ENCODE results near the gene MEGF9.

The MEGF9 gene

DNA sequence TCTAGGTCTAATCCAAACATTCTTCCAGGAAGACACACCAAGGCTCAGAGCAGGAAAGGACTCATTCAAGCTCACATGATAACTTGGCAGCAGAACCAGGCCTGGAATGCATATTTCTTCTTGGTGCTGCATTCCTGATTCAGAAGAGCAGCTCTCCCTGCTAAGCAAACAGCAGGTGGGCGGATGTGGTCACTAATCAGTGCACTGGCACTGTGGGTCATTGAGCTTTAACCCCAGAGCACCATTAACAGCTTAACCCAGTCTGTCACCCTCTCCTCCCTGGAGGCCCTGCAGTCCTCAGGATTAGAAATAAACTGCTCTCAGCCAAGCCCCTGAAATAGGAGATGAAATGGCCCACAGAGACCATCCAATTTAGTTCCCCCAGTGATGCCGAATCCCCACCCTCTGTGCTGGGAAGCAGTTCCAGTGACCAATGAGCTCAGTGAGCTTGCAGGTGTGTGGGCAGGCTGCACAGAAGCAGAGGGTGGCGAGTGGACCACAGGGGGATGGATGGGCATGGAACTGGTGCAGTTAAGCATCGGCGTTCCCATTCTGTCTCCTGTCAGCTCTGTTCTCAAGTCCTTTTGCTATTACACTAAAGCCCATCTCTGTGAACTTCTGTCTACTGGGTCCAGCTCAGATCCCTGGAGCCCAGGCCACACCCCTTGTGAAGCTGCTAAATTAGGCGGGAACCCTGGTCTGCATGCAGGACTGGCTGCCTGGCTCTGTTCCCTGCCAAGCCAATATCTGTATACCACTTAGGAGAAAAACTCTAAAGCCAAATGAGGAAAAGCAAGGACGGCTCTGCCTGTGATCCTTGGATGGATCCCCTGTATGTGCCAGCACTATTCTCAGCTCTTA, 16.6 kb upstream of the MEGF9 start:
- DNase-seq: no peak

DNA sequence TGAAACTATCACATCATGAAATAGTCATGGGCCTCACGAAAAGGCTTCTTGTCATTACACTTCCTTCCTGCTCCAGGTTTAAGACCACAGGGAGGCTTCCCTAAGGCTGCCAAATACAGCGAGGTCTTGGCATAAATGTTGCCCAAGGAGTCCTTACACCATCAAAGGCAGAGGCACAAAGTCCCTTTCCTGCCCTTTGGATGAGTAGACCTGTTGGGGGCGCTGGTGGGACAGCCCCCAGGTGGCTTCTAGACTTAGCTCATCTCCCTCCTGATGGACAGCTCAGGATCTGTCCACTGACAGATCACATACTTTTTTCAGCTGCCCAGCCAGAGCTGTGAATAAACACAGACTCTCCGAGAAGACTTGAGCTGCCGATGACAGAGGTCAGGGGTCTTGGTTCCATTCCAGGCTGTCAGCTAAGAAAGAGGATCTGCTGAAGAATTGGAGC, 15.5 kb upstream of the MEGF9 start:
- no peak for DNase-seq

DNA sequence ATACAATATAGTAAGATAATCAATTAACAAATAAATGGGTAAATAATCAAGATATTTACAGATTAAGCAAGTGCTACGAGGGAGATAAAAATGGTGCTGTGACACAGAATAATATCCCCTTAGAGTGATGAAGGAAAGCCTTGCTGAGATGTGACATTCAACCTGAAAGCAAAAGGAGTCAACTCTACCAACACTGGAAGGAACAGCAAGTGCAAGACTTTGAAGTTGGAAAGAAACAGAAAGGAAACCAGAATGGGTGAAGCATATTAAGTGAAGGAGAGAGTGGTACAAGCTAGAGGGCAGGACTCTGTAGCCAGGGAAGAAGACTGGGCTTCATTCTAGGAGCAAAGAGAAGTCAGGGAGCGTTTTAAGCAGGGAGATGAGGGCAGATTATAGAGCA, 12.2 kb upstream of the MEGF9 start:
- DNase-seq: no peak

DNA sequence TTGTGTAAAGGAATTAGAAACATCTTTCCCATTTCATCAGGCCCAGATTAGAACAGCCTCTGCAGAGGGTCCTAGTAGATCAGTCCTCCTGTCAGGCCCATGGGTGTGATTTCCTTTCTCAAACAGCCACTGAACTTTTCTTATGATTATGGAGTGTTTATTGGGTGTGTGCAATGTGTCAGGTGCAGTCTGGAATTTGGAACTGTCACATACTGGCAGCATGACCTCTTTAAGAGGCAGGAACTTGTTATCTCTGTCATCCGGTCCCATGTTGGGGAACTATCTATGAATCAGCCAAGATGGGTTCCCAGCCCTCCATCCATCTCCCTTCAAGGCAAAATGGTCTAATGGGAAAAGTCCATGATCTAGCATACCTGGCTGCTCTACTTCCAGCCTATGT, 11.6 kb upstream of the MEGF9 start:
- no peak for DNase-seq

DNA sequence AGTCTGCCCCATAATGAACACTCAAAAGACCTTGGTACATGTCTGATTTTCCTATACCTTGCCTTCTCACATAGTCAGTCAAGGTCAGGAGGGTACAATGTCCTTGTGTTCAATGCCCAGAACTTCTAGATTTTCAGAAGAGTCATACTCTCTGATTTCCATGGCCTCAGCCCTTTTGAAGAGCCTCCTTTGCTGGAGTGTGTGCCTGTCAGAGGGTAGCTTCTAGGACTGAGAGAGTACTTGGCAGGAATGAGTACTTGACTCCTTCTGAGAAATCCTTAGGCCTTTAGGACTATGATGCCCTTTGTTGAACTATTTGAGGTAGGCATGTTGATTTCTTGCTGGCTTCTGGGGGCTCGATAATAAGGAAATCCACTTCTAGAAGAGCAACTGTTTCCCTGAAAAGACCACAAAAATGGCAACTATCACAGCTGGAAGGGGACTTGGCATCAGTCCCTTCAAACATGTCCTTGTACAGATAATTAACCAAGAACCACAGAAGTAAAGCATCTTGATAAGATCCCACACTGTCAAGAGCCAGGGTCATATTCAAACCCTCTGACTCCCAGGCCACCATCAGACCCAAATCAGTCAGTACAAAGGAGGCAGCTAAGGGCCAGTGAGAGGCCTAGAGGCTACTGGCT, 10.6 kb upstream of the MEGF9 start:
- no peak for DNase-seq

DNA sequence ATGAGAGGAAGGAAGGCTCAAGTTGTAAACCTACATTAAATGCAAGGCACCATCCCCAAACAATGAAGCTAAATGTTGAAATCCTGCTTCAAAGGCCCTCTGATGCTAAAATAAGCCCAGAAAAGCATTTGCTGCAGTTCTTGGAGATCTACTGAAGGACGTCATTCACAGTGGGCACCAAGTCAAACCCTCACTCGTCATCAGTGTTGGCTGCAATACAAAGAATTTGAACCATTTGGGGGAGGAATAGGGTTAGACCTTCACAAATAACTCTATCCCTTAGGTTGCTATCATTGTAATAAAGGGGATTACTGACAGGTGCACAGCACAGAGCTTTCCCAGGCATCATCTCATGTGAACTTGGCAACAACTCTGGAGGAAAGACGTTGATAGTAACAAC, 9.3 kb upstream of the MEGF9 start:
- no peak for DNase-seq

DNA sequence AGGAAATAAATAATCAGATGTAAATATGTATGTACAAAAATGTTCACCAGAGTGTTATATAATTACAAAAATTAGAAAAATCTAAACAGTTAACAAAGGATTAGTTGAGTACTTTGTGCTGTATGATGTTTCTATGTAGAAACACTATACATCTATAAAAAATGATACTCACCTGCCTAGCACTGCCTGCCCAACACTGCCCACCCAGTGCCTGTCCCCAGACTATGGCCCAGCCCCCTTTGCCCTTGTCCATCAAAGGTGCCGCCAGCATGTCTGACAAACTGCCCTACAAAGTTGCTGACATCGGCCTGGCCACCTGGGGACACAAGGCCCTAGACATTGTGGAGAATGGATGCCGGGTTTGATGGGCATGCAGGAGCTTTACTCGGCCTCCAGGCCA, 6.1 kb upstream of the MEGF9 start:
- no peak for DNase-seq

GRCh38 chr9:120718316-120718715, 4.0 kb upstream of the MEGF9 start:
- no peak for DNase-seq

GRCh38 chr9:120717176-120717575, 2.9 kb upstream of the MEGF9 start:
- no peak for DNase-seq

DNA sequence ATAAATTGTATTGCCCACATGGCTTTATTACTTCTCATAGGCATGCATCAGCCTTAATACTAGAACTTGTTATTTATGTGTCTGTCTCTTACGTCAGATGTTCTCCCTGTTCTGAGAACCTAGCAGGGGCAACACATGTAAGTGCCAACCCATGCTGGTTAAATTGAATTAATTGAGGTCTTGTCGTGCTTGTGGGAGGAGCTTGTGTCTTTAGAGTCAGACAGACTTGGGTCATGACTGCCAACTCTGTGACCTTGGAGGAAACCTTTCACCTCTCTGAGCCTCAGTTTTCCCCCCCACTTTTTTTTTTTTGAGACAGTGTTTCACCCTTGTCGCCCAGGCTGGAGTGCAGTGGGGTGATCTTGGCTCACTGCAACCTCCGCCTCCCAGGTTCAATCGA, 2.2 kb upstream of the MEGF9 start:
- no peak for DNase-seq

DNA sequence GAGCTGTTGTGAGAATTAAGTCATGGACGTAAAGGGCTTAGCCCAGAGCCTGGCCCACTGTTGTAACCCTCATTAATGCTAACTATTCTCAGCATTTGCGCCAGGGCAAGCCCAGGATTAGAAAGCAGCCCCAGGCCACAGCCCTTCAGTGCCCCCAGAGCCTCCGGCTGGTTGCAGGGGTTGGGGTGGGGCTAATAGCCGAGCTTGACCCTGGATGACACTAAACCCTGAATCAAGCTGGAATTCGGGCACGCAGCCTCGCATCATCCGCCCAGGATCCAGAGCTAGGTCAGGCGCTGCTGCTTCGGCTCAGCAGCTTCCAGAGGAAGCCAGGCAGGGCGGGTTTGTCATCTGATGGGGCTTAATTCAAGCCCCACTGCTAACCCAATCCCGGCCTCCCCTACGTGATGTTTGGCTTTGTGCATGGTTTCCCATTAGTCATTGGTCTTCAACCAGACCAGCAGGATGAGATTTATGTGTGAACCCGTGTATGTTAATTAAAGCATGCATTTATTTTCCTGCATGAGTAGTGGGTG, 1.2 kb upstream of the MEGF9 start:
- no peak for DNase-seq

GRCh38 chr9:120714846-120715388, 647 bp upstream of the MEGF9 start:
- no peak for DNase-seq

DNA sequence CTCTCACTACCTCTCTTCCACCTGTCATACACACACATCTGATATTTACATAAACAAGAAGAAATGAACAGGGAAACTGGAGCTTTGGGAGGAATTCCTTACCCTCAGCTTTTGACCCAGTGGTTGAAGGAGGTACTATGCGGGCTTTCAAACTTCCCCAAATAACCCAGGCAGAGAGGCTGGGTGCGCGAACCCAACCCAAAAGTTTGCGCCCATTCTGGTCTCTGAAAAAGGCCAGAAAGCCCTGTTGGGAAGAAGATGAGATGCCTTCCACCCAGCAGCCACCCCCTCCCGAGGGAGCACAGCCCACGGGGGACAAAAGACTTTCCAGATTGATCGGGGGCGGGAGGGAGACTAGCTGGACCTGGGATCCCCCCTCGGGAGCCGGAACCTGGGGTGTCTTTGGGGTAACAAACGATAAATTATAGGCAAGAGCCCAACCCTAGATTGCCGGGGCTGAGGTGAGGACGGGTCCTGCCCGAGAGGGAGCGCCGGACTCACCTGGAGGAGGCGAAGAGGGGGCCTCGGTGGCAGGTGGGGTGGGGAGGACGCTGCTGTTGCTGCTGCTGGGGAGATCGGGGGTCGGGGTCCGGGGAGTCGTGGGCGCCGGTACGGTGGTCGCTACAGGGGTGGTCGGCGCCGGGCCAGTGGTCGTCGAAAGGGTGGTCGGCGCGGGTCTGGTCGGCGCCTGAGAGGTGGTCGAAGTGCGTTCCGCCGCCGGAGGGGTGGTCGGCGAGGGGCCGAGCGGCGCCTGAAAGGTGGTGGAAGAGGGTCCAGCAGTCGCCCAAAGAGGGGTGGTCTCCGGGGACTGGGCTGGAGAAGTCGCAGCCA, 798 bp downstream of the MEGF9 start:
- DNase-seq: no peak

GRCh38 chr9:120712539-120713031, 1.7 kb downstream of the MEGF9 start:
- DNase-seq: no peak

GRCh38 chr9:120711841-120712538, 2.3 kb downstream of the MEGF9 start:
- DNase-seq: no peak

DNA sequence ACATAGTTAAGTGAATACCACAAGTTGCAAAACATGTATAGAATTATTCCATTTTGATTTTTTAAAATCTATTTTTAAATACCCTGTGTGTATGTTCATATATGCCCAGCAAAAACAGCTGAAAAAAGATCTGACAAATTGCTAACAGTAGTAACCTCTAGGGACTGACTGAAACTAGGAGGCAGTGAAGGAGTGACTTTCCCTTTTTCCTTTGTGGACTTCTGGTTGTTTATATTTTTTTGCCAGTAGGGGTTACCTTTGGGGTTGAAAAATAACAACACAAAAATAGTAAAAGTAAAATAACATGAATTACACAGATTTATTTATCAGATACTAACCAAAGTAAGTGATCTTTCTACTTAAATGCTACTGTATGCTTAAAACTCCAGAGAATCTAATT, 2.9 kb downstream of the MEGF9 start:
- DNase-seq: no peak

DNA sequence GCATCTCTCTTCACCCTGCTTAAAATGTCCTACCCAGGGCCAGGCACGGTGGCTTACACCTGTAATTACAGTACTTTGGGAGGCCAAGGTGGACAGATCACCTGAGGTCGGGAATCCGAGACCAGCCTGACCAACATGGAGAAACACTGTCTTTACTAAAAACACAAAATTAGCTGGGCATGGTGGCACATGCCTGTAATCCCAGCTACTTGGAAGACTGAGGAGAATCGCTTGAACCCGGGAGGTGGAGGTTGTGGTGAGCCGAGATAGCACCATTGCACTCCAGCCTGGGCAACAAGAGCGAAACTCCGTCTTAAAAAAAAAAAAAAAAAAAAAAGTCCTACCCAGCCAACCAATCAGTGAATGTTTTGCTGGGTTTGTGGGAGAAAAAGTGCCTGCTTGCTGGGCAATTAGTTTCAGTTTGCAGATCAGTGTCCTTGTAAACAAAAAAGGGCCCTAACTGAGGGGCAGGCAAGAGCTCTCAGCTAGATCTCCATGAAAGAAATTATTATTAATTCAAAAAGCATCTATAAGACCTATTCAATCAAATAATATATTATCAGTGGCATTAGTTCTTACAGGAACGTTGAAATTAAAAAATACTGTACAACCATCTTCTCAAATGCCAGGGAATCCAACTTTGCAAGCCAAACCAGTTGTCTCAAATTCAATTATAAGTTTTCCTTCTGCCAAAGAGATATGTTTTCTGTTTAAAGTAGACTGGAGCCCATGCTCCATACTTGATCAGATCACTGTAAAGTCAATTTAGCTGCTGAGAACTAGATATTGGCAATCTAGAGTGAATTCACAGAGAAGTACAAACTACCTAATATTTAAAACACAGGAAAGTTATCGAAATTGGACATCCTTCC, 3.9 kb downstream of the MEGF9 start:
- no peak for DNase-seq

DNA sequence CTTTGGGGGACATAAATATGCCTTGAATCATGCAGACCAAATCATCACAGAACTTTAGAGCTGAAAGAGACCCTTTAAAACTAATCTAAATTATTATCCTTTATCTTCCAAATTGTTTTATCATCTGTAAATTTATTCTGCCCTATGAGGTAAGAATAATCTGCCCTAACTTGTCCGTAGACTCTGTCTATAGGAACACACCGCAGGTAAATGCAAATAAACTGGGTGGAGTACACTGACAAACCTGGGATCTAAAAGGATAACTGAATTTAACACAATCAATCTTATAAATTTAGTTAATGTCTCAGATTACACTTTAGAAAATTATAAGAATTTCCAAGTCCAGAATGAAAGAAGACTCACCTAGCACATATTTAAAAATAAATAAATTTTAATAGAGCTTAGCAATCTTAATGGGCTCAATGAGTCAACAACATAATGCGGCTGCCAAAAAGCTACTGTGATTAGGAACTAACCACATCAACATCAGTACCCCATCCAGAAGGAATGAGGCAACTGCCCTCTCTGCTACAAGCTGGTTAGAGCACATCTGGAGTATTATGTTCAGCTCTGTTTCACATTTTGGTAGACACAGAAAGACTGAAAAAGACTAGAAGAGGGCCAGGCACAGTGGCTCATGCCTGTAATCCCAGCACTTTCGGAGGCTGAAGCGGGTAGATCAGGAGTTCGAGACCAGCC, 5.6 kb downstream of the MEGF9 start:
- DNase-seq: no peak

DNA sequence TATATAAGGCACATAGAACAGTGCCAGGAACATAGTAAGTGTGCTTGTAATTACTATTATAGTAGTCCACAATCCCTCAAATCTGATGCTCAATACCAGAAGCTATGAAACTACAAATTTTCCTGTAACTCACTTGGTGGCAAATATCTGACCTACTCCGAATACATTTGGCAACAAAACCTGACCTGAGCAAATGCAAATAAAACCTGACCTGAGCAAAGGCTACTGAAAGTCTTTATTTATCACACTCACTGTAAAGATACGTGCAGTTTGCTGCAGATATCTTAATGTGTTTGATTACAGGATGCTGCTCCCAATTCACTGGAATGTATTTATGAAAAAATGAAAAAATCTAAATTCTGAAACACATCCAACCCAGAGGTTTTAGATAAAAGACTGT, 7.1 kb downstream of the MEGF9 start:
- no peak for DNase-seq

DNA sequence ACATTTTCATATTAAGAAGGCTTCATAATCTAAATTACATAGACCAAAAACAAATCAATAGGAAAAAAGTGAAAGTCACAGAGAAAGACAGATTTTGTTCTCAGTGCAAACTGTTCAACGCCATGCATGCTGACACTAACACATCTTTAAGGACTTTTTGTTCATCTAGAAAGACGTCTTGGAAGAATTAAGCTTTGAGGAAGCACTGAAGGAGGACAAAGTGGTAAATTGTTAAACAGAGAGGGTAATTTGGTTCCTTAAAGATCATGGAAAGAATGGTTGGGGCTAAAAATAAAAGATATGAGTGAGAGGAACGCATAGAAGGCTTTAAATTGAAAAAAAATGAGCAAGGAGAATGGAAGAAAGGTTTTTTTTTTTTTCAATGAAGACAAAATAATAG, 9.1 kb downstream of the MEGF9 start:
- no peak for DNase-seq

DNA sequence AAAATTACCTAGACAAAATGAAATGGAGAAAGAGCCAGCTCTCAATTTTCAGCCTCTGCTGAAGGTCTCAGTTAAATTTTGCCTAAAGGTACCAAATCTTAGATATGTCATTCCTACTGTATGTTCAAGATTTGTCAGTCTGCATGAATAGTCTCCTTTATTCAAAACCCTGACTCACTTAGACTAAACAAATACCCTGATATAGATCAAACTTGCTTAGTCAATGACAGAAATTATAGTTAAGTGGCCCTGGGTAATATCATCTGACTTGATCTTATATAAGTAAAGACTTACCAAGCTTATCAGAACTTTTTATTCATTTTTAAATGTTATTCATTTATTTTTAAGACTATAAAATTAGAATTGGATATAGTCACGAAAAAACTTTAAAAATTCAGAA, 12.2 kb downstream of the MEGF9 start:
- no peak for DNase-seq
